ENCODE data around the gene SH3BP1.
"Not testable (repeated sequence)": the region's sequence is repeated elsewhere in the genome, so short reads cannot be mapped to it uniquely, and the experiment has no call there.

The SH3BP1 gene

DNA sequence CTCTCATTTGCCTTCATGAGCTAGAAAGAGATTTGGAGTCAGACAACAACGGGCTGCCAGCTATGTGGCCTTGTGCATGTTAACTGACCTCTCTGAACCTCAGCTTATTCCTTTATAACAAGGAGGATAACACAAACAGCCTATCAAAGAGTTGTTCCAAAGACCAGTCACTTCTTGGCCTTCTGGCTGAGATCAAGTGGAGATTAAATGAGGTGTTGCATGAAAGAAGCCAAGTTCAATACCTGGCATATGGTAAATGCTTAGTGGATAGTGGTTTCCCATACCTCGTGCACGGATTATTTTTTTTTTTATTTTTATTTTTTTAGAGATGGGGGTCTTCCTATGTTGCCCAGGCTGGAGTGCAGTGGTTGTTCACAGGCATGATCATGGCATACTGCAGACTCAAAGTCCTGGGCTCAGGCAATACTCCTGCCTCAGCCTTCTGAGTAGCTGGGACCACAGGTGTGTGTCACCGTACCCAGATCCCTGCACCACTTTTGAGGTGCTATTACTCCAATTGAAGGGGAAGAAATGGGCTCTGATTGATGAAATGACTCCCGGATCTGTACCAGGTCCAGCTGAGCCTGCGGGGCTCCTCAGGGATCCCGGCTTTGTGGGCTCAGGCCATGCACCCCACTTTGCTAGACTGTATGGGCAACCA lies 40.9 kb downstream of the SH3BP1 start:
- no peak for DNase-seq

DNA sequence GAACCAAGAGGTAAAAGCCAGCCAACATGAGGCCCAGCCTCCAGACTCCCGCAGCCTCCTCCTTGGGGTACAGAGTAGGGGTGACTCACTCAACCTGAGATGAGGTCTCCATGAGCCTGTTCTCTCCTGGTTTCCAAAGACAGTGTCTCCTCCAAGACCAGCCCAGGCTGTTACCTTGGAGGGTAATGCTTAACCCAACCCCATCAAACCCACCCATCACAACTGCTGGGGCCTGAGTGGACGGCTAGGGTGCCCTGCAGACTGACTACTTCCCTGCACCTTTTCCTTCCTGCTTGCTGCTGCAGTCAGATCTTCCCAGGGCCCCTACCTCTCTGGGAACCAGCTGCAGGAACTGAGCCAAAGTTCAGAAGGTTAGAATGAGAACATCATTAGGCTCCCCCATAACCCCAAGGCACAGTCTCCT lies 41.5 kb downstream of the SH3BP1 start:
- no peak for DNase-seq

DNA sequence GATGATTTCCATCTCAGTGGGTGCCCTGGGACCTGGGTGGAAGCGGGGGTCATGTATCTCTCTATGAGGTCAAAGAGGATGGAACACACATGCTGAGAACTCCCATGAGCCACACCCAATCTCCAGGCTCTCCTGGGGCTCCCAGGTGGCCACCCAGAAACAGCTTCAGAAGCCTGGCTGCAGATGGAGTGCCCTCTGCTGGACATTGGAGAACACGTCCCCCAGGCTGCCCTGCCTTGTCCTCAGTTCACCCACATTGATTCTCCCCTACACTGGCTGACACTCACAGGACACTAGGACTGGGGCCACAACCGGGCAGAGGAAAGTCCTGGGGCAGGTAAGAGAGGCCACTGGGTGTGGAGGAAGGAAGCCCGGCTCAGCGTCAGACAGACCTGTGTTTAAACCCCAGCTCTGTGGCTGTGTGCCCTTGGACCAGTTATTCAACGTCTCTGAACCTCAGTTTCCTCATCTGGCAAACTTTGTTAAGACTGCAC lies 42.1 kb downstream of the SH3BP1 start:
- peak; percentile 80 for DNase-seq

DNA sequence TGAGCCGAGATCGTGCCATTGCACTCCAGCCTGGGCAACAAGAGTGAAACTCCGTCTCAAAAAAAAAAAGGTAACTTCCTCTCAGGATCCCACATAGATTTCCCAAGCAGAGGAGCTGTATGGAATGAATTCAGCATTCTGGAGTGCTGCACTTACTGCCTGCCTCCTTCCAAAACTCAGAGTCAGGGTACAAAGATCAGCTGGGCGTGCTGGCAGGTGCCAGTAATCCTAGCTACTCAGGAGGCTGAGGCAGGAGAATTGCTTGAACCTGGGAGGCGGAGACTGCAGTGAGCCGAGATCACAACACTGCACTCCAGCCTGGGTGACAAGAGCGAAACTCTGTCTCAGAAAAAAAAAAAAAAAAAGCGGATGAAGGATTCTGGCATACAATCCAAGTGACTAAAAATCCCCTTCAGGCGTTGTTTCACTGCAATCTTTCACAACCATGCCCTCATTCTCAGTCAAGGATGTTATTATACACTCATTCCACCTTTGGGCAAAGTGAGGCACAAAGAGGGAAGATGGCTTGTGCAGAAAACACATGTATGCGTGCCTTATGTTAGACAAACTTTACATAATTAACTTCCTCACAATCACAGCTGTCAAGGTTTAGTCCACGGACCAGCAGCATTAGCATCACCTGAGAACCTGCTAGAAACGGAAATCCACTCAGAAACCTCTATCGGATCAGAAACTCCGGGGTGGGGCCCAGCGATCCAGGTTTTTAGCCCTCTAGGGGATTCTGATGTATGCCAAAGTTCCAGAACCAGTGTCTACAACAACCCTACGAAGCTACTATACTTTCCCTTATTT lies 45.5 kb downstream of the SH3BP1 start:
- no peak for DNase-seq

DNA sequence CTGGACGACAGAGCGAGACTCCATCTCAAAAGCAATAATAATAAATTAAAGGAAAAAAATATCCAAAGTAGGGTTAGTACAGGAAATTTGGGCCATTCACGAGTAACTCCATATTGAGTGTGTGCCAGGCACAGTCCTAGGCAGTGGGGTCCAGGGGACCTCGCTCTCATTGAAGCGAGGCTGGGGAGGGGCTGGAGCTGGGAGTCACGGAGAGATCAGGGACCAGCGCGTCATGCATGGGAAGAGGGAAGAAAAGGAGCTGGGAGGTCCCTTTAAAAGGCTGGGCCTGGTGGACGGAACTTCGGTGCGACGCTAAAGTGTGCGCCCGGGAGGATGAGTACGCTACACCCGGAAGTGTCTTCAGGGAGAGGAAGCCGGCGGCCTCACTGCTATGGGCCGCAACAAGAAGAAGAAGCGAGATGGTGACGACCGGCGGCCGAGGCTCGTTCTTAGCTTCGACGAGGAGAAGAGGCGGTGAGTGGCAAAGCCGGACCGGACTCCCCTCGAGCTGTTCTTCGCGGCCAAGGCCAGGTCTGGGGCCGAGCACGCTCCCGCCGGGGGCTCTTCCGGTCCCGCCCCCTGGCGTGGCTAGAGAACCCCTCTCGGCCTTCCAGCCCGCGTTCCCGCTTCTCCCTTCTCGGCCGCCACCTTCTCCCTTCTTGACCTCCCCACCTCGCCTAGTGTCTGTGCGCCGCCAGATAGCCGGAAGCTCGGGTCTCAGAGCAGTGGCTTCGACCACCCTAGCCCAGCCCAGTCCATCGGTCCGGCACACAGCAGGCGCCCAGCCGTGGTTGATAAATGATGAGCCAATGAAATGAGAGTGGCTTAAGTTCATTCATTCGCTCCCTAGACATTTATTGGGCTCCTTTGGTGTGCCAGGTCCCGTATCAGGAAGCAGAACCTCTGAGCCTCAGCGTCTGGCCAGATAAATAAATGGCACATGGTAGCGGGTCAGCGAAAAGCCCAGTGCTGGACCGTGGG lies 46.8 kb downstream of the SH3BP1 start, which contains the start of gene NOL12:
NOL12 (plus strand) TSS at position 342 of the 981 bp plus-strand sequence; CDS start at position 392, 50 bp downstream.
- peak; percentile 83 for DNase-seq

DNA sequence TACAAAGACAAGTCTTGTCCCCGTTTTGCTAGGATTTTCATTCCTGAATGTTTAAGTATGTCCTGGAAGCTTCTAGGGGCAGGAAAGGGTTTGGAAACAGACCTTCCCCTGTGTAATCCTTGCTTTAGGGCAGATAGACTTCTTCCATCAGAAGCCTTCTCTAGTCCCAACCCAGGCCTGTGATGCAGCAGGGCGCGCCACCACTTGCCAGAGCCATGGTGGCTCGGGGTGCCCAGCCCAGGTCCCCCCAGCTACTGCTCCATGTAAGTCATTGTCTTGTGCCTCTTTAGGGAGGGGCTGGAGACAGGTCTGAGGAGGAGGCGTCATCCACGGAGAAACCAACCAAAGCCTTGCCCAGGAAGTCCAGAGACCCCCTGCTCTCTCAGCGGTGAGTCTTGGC lies 50.9 kb downstream of the SH3BP1 start:
- DNase-seq = no peak

DNA sequence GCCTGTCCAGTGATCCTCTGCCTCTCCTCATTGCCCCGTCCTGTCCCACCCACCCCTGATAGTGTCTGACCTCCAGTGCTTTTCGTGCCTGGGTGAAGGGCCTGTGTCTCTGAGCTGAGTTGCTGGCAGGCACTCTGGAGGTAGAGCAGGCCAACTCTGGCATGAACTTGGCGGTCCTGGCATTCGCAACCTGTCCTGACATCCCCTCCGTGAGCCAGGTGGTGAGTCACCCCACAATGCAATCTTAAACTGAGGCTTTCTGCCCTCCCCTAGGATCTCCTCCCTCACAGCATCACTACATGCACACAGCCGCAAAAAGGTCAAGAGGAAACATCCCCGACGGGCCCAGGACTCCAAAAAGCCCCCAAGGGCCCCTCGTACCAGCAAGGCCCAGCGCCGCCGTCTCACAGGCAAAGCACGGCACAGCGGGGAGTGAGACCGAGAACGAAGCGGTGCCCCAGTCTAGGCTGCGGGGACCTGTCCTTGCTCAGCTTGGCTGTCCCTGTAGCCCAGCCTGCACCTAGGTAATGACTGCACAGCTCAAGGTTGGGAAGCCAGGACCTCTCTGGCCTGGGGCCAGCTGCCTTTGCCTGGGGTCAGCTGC lies 51.5 kb downstream of the SH3BP1 start:
- no peak for DNase-seq

DNA sequence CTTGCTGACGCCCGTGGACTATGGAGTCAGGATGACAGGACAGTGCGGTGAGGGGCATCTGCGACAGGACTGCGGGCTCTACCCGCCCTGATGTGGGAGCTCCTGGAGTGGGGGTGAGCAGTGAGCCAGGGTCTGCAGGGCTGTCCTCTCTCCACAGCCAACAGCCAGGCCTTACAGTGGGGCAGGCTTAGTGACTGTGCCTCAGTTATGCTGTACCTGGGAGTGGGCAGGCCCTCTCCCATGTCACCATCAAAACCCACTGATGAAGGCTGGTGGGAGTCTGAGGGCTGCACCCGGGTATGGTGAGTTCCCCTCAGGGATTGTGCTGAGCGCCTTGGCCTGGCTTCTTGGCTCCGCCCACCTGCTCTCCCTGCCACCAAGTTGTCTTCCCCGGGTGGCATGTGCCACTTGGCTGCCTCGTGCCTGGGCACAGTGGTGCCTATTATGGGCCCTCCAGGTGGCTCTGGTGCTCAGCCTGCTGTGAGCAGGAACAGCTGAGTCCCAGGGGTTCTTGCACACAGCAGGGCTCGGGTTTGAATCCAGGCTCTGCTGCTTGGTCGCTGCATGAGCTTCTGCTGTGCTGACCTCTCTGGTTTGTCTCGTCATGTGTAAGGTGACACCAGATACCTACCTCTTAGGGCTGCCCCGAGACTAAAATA lies 53.3 kb downstream of the SH3BP1 start:
- DNase-seq = no peak

DNA sequence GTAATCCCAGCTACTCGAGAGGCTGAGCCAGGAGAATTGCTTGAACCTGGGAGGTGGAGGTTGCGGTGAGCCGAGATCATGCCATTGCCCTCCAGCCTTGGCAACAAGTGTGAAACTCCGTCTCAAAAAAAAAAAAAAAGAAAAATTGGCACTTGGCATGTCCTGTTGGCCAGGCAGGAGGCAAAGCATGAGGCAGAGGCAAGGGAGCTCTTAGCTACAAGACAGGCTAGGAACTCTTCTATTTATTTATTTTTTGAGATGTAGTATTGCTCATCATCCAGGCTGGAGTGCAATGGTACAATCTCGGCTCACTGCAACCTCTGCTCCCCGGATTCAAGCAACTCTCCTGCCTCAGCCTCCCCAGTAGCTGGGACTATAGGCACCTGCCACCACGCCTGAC lies 54.7 kb downstream of the SH3BP1 start:
- not testable (repeated sequence) for DNase-seq

DNA sequence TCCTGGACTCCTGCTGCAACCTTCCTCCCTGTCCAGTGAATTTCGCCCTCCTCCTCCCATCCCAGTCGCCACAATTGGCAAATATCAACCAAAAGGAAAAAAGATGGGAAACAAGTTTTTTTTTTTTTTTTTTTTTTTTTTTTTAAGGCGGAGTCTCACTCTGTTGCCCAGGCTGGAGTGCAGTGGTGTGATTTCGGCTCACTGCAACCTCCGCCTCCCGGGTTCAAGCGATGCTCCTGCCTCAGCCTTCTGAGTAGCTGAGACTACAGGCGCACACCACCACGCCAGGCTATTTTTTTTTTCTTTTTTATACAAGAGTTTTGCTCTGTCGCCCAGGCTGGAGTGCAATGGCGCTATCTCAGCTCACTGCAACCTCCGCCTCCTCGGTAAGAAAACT lies 56.8 kb downstream of the SH3BP1 start:
- DNase-seq = not testable (repeated sequence)

DNA sequence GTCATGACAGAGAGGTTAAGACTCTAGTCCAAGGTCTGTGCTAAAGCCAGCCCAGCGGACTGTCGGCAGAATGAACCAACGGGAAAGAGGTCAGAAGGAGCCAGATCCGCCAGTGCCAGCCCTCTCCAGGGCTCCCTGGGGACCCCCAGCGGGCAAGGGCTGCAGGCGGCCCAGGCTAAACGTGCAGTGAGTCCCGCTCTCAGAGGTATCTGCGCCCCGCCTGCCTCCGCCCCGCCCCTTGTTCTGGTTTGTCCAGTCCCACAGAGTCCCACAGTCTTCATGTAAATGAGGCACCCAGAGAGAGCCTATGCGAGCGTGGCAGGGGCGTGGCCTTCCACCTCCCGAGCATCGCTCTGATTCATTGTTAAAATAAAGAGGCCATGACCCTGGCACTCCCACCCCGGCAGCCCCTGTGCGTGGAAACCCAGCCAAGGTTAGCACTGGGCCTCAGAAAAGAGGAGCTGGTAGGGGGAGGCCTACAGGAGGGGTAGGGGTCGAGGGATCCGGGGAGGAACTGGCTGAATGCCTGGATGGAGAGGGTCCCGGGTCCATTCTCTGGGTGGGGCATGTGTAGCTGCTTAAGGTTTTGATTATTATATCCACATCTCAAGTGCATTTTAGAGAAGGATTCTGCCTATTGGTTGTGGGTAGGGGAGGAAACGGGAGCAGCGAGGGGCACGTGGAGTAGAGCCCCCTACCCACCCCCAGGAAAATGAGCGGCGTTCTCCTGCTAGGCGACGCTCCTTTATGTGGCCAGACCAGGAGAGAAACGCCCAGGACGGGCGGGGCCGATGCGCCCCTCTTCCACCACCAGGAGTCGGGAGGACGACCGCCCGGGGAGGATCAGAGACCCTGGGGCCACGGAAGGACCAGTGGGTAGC lies 57.4 kb downstream of the SH3BP1 start, which contains the start of gene TRIOBP:
TRIOBP (plus strand) TSS at position 392 of the 881 bp plus-strand sequence. CDS start 4,318 bp downstream, outside the sequence.
- peak; percentile 87 for DNase-seq

DNA sequence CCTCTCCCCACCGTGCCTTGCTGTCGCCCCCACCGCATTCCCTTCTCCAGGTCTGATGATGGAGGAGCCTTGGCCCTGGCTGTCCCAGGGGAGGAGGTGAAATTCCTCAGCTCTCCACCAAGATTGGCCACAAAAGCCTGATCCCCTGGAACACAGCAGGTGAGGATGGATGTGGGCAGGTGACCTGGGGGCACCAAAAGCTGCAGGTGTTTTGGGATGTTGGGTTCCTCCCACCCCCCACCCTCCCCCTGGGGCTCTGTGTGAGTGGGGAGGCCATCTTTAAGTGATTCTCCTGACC lies 58.0 kb downstream of the SH3BP1 start:
- DNase-seq = no peak

DNA sequence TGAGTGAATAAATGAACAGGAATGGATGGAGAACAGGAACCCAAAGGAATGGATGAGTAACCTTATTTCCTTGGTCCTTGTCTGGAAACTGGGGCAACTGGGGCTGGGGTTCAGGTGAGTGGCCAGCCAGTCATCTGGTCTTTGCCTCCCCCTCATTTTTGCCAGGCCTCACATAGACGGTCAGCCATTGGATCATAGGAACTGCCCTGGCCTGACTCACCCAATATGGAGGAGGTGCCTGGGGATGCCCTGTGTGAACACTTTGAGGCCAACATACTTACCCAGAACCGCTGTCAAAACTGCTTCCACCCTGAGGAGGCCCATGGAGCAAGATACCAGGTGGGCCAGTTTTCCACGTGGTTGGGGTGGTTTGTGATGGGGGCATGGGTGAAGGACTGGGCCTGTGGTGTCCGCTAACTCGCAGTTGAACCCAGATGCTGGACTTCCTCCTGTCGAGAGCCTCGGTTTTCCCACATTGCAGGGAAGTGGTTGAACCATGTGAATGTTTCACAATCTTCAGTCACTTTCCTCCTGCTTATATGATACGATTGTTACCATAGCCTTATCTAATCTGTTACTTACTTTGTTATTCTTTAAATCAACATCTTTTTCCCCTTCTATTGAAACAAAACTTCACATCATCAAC lies 61.8 kb downstream of the SH3BP1 start:
- DNase-seq = no peak

DNA sequence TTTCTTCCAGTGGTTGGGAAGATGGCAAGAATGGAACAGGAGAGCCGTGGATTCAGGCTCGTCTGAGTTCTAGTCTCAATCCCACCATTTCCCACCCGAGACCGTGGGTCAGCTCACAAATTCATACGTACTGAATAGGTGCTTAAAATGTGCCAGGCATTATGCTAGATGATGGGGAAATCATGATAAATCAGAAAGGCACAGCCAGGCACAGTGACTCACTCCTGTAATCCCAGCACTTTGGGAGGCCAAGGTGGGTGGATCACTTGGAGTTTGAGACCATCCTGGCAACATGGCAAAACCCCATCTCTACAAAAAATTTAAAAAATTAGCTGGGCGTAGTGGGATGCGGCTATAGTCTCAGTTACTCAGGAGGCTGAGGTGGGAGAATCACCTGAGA lies 64.4 kb downstream of the SH3BP1 start:
- DNase-seq = no peak

DNA sequence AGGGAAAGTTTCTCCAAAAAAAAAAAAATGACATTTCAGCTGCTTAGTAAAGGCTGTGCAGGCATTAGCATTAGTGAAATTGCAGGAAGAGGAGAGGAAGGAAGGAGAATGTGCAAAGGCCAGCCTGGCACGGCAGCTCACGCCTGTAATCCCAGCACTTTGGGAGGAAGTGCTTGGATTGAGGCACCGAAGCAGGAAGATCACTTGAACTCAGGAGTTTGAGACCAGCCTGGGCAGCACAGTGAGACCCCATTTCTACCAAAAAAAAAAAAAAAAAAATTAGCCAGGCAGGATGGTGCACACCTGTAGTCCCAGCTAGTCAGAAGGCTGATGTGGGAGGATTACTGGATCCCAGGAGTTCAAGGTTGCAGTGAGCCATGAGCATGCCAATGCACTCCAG lies 65.2 kb downstream of the SH3BP1 start:
- DNase-seq = no peak

DNA sequence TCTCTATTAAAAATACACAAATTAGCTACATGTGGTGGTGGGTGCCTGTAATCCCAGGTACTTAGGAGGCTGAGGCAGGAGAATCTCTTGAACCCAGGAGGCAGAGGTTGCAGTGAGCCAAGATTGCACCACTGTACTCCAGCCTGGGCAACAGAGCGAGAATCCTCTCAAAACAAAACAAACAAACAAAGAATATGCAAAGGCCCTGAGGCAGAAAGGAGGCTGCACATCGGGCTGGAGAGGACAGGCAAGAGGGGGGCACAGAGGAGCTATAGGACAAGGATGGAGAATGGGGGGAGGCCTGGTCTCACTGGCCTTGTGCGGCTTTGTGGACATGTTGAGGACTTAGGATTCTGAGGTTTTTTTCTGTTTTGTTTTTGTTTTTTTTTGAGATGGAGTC lies 65.7 kb downstream of the SH3BP1 start:
- DNase-seq = no peak

Data from activated naive CD4-positive, alpha-beta T cell treated with Interleukin-2 at 50 U/mL for 16 hours (primary cell).